ENCODE data around the gene ALMS1. TPM values are rescaled to one million over a fixed set of nuclear protein-coding genes. Genes with fewer than 3 reads are reported as not detected.
"Not testable (repeated sequence)": the region's sequence is repeated elsewhere in the genome, so short reads cannot be mapped to it uniquely, and the experiment has no call there.

The ALMS1 gene
- total and polyA plus RNA-seq, 7 donors, result 3.7 to 8.2 (median 6.0) TPM

DNA sequence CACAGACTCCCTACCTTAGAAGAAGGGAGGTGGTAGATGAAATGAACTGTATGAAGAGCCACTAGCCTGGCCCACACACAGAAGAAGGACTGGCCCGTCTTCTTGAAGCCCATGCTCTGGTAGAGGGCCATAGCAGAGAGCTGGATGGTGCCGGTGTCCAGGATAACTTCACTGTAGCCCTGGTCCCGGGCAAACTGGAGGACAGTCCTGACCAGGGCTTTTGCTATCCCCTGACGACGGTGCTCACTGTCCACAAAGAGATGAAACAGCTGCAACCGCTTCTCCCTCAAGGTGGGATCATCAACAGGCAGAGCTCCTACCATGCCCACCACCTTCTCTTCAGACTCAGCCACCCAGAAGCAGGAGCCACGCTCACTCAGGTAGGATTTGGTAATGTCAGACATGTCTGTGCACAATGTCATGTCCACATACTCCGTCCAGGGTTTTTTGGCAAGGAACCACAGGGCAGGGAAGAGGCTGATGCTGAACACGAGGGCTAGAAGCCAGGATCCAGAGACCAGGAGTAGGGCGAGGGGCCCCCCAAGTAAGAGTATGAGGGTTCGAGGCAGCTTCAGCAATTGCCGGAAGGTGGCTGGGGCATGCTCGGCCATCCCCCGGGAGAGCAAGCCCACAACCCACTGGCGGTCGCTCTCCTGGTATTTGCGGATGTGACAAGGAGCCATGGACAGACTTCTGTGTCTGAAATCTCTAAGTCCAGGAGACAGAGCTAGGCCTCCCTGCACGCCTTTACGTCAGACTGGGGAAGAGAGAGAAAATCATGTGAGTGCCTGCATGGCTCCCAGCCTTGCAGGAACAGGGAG, 255.5 kb downstream of the ALMS1 start:
- intact Hi-C loops (cut with DNase I), result no loop called here
- no peak overlapping the region for H3K27ac ChIP-seq
- no peaks in the 10 kb centered on the region for H3K27me3 ChIP-seq (ENCODE audit: insufficient read depth in 3 of 3, low read length in 2 of 3)
- no peaks in the 10 kb centered on the region for H3K4me1 ChIP-seq
- H3K4me3 ChIP-seq, result no peak overlapping the region
- no peak for ATAC-seq
- no peaks in the 10 kb centered on the region for H3K36me3 ChIP-seq (ENCODE audit: insufficient read depth in 1 of 2, low read depth in 1 of 2)
- H3K9me3 ChIP-seq, result no peaks in the 10 kb centered on the region
- WGBS, 3 donors, result 85 to 89% (median 88%) methylated on average over 19 of the region's 19 CpGs
- TF ChIP-seq, protein P1, sequence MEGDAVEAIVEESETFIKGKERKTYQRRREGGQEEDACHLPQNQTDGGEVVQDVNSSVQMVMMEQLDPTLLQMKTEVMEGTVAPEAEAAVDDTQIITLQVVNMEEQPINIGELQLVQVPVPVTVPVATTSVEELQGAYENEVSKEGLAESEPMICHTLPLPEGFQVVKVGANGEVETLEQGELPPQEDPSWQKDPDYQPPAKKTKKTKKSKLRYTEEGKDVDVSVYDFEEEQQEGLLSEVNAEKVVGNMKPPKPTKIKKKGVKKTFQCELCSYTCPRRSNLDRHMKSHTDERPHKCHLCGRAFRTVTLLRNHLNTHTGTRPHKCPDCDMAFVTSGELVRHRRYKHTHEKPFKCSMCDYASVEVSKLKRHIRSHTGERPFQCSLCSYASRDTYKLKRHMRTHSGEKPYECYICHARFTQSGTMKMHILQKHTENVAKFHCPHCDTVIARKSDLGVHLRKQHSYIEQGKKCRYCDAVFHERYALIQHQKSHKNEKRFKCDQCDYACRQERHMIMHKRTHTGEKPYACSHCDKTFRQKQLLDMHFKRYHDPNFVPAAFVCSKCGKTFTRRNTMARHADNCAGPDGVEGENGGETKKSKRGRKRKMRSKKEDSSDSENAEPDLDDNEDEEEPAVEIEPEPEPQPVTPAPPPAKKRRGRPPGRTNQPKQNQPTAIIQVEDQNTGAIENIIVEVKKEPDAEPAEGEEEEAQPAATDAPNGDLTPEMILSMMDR (IDR thresholded peaks at IDR 0.05), result no peak
- DNase-seq, result no peak

DNA sequence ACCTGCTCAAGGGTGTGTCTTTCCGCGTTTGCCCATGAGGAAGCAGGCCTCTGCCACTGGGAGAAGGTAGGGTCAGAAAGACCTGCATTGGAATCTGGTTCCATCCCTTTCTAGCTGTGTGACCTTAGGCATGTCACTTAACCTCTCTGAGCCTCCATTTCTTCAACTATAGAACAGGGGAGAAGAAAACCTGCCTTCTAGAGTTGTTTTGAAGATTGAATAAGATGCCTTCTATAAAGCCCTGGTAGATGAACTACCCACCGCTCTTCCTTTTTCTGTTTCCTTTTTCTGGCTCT, 256.1 kb downstream of the ALMS1 start:
- TF ChIP-seq, protein P1 (IDR thresholded peaks at IDR 0.05), result no peak
- DNase-seq (no peak), ATAC-seq (no peak)
- Histone ChIP-seq H3K36me3 (ENCODE audit: insufficient read depth in 1 of 2, low read depth in 1 of 2) (no peaks in the 10 kb centered on the region), H3K4me3 (no peak overlapping the region), H3K4me1 (no peaks in the 10 kb centered on the region), H3K9me3 (no peaks in the 10 kb centered on the region), H3K27ac (no peak overlapping the region), H3K27me3 (ENCODE audit: insufficient read depth in 3 of 3, low read length in 2 of 3) (no peaks in the 10 kb centered on the region)
- intact Hi-C loops (cut with DNase I), result no loop called here
- 85 to 91% (median 87%) methylated on average over 3 of the region's 3 CpGs for WGBS, 3 donors

DNA sequence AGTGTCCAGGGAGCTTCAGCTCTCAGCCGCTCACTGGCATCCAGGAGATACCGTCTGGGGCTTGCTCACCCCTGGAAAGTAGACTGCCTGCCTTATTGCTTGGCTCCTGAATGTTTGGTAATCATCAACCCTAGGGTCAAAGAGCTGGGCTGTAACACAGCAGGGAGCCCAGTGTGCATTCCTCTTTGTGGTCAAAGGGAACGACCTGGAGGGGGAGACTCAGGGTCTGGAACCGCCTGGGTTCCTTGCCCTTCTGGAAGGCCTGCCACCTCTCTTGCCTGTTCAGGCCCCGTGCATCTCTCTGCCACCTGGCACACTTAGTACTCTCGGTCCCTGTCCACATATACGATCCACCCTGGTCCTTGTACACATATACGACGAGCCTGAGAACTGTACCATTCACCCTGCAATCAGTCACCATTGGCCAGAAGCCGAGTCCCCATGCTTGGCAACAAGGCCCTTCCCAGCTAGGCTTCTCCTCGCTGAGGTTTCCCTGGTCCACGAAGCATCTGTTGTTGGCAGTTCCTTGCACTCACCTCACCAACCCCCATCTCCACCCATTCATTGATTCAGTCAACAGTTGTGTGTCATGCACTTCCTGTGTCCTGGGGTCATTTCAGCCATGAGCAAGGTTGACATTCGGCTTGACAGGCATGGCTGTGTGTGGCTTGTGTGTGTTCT, 256.8 kb downstream of the ALMS1 start, which contains the start of gene NAT8:
TSS of gene NAT8 (minus strand) at position 85 of the 681 bp plus-strand sequence. CDS start 794 bp downstream, outside the sequence.
- ATAC-seq, result no peak

DNA sequence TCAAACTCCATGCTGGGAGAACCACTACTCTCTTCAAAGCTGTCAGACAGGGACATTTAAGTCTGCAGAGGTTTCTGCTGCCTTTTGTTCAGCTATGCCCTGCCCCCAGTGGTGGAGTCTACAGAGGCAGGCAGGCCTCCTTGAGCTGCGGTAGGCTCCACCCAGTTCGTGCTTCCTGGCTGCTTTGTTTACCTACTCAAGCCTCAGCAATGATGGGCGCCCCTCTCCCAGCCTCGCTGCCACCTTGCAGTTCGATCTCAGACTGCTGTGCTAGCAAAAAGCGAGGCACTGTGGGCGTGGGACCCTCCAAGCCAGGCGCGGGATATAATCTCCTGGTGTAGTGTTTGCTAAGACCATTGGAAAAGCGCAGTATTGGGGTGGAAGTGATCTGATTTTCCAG, 262.1 kb downstream of the ALMS1 start:
- H3K4me3 ChIP-seq; DNase-seq; H3K9me3 ChIP-seq; H3K27me3 ChIP-seq (ENCODE audit: insufficient read depth in 3 of 3, low read length in 2 of 3); H3K27ac ChIP-seq; H3K36me3 ChIP-seq (ENCODE audit: insufficient read depth in 1 of 2, low read depth in 1 of 2); ATAC-seq; intact Hi-C loops (cut with DNase I); H3K4me1 ChIP-seq: not testable (repeated sequence)
- 86 to 88% (median 86%) methylated on average over 10 of the region's 10 CpGs for WGBS, 3 donors

More for the DNA sequence above, 256.8 kb downstream of the ALMS1 start, which contains the start of gene NAT8:
- H3K27me3 ChIP-seq (ENCODE audit: insufficient read depth in 3 of 3, low read length in 2 of 3), result no peaks in the 10 kb centered on the region
- H3K4me1 ChIP-seq, result no peaks in the 10 kb centered on the region
- no peak within 1 kb of the TSS for H3K27ac ChIP-seq
- WGBS, 3 donors, result 65 to 75% (median 69%) methylated on average over 12 to 13 of the region's 13 CpGs
- H3K36me3 ChIP-seq (ENCODE audit: insufficient read depth in 1 of 2, low read depth in 1 of 2), result no peaks in the 10 kb centered on the region
- H3K4me3 ChIP-seq, result no peak within 1 kb of the TSS
- TF ChIP-seq, protein P1 (IDR thresholded peaks at IDR 0.05), result no peak
- H3K9me3 ChIP-seq, result no peaks in the 10 kb centered on the region
- no peak for DNase-seq
- intact Hi-C loops (cut with DNase I), result no loop called here

DNA sequence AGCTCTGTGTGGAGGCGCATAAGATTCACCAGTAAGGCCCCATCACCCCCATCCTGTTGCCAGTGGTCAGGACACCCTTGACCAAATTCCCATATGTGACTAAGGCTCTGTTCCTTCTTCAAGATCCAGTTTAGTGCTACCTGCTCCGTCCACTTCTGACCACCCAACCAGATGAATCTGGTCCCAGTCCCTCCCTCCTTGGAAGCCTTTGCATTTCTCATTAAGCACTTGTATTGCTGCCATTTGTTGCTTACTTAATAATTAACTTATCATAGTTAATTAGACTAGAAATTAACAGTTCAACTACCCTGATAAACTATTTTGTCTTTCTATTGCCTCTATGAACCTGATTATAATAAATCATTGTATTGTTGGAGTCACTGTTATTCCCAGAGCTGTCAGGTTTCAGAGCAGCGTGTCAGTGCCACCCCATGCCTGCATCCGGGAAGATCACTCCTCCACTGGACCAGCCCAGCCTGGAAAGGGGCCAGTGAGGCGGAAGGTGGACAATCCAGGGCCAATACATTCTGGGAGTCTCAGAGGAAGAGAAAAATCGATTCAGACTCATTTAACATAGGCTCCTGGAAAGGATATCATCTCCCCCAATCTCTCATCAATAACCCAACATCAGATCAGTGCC, 266.1 kb downstream of the ALMS1 start:
- Histone ChIP-seq H3K27ac (no peak overlapping the region), H3K4me1 (no peaks in the 10 kb centered on the region), H3K9me3 (no peaks in the 10 kb centered on the region), H3K4me3 (no peak overlapping the region), H3K27me3 (ENCODE audit: insufficient read depth in 3 of 3, low read length in 2 of 3) (no peaks in the 10 kb centered on the region), H3K36me3 (ENCODE audit: insufficient read depth in 1 of 2, low read depth in 1 of 2) (no peaks in the 10 kb centered on the region)
- no peak for ATAC-seq
- DNase-seq, result no peak
- 49 to 62% (median 52%) methylated on average over 6 of the region's 6 CpGs for WGBS, 3 donors
- intact Hi-C loops (cut with DNase I), result no loop called here
- TF ChIP-seq, protein P1 (IDR thresholded peaks at IDR 0.05), result no peak
